B cell (primary cell): Measurements from ENCODE around the gene XXYLT1. TPM values are rescaled to one million over a fixed set of nuclear protein-coding genes. Genes with fewer than 3 reads are reported as not detected.
A peak's percentile ranks its signal among the peaks of the same experiment; 100 is the strongest.

Experiments
- ATAC-seq: fragments of 200-7000 bp; cut with Tn5 transposase; one replicate; pipeline ENCODE4 v1.10.0; 2021; ENCODE audit warnings: low read depth, mild to moderate bottlenecking, moderate number of reproducible peaks, moderate library complexity
- CTCF ChIA-PET: fragments of 350-600 bp; sonication (Branson Sonifier 250); formaldehyde crosslinking; loops from one replicate; lab custom pipeline; 2021; ENCODE audit warnings: antibody characterized with exemption, inconsistent platforms; lab: Charles Lee
- POLR2A ChIA-PET: fragments of 350-600 bp; sonication (Branson Sonifier 250); formaldehyde crosslinking; loops from one replicate; lab custom pipeline; 2021; ENCODE audit warnings: antibody characterized with exemption; lab: Charles Lee
- DNase-seq: peaks from one replicate; pipeline ENCODE4 v3.0.0; 2013
- H2AFZ ChIP-seq: 2 replicates; pipeline ENCODE4 v1.6.1; 2012; ENCODE audit warnings: mild to moderate bottlenecking, low read depth, low read length; ENCODE audit not compliant: insufficient read depth, poor library complexity, severe bottlenecking
- H3K27ac ChIP-seq, 2 donors: 1 replicate in 1 of 2; 2 replicates in 1 of 2; pipeline ENCODE4 v1.5.1; 2012 to 2013; ENCODE audit warnings: low read length in 2 of 2, mild to moderate bottlenecking in 2 of 2, moderate library complexity in 1 of 2
- H3K27me3 ChIP-seq, 4 experiments: fragments of 200-600 bp in 1 of 4; sonication (generic) in 1 of 4; replicated peaks in 1 of 4; 1 replicate in 2 of 4; 2 replicates in 2 of 4; pipeline versions ENCODE4 v1.6.1 to v1.7.0; 2013 to 2016; ENCODE audit warnings: low read length in 3 of 4, mild to moderate bottlenecking in 2 of 4, mixed read lengths in 1 of 4, moderate library complexity in 1 of 4; ENCODE audit not compliant: insufficient read depth in 4 of 4, control insufficient read depth in 3 of 4; ENCODE audit errors: control extremely low read depth in 1 of 4
- H3K36me3 ChIP-seq, 2 experiments: replicated peaks in 1 of 2; 1 replicate in 1 of 2; 2 replicates in 1 of 2; pipeline versions ENCODE4 v1.6.1 to v1.7.1; 2013; ENCODE audit warnings: low read length in 1 of 2; ENCODE audit not compliant: insufficient read depth in 2 of 2, control insufficient read depth in 1 of 2; ENCODE audit errors: control extremely low read depth in 1 of 2, extremely low read depth in 1 of 2
- H3K4me1 ChIP-seq, 2 donors: fragments of 200-600 bp in 1 of 2; sonication (generic) in 1 of 2; 1 replicate in 1 of 2; 2 replicates in 1 of 2; pipeline versions ENCODE4 v1.5.1 to v1.6.1; 2013 to 2017; ENCODE audit warnings: low read length in 2 of 2; ENCODE audit not compliant: control insufficient read depth in 2 of 2, insufficient read depth in 2 of 2
- H3K4me2 ChIP-seq: replicated peaks from 2 replicates; pipeline ENCODE3; 2012; ENCODE audit warnings: mild to moderate bottlenecking, low read depth, low read length; ENCODE audit not compliant: poor library complexity, severe bottlenecking
- H3K4me3 ChIP-seq, 5 experiments: fragments of 200-600 bp in 1 of 5; sonication (generic) in 1 of 5; 1 replicate in 3 of 5; 2 replicates in 2 of 5; pipeline versions ENCODE4 v1.5.1 to v1.7.0; 2011 to 2016; ENCODE audit warnings: low read length in 4 of 5, mild to moderate bottlenecking in 4 of 5, low read depth in 2 of 5, control low read depth in 1 of 5, moderate library complexity in 1 of 5; ENCODE audit not compliant: insufficient read depth in 1 of 5; ENCODE audit errors: control extremely low read depth in 1 of 5, extremely low read depth in 1 of 5
- H3K79me2 ChIP-seq: fragments of 200-600 bp; sonication (generic); one replicate; pipeline ENCODE4 v1.6.0; 2016; ENCODE audit warnings: low read length; ENCODE audit not compliant: control insufficient read depth, insufficient read depth
- H3K9ac ChIP-seq: fragments of 200-600 bp; sonication (generic); 2 replicates; pipeline ENCODE4 v1.6.1; 2017; ENCODE audit warnings: mild to moderate bottlenecking, low read length, moderate library complexity
- H3K9me3 ChIP-seq, 3 donors: one replicate each; pipeline versions ENCODE4 v1.6.1 to v1.7.1; 2013; ENCODE audit warnings: low read length in 2 of 3; ENCODE audit not compliant: control insufficient read depth in 2 of 3, insufficient read depth in 1 of 3; ENCODE audit errors: control extremely low read depth in 1 of 3
- H4K20me1 ChIP-seq: 2 replicates; pipeline ENCODE4 v1.6.0; 2012; ENCODE audit warnings: mild to moderate bottlenecking, low read length; ENCODE audit not compliant: insufficient read depth, control insufficient read depth, poor library complexity, severe bottlenecking
- H3K27ac Mint-ChIP-seq: one replicate; pipeline ENCODE4 v1.8.0; 2021; ENCODE audit warnings: mixed read lengths
- H3K27me3 Mint-ChIP-seq: one replicate; pipeline ENCODE4 v1.8.0; 2021; ENCODE audit warnings: mixed read lengths
- H3K4me1 Mint-ChIP-seq: one replicate; pipeline ENCODE4 v1.8.0; 2021; ENCODE audit warnings: mixed read lengths
- H3K4me3 Mint-ChIP-seq: one replicate; pipeline ENCODE4 v1.8.0; 2021; ENCODE audit warnings: mixed read lengths
- H3K9me3 Mint-ChIP-seq: one replicate; pipeline ENCODE4 v1.8.0; 2022; ENCODE audit warnings: mixed read lengths; ENCODE audit not compliant: insufficient read depth
- CTCF ChIP-seq: fragments of 200-600 bp; IDR thresholded peaks from one replicate; pipeline ENCODE4 v1.8.0; 2022; ENCODE audit warnings: antibody characterized with exemption, mild to moderate bottlenecking
- EZH2 ChIP-seq: IDR thresholded peaks from 2 replicates; pipeline ENCODE4 v1.6.1; 2012; ENCODE audit warnings: borderline replicate concordance, low read depth, mild to moderate bottlenecking, moderate library complexity, low read length; ENCODE audit not compliant: insufficient read depth, poor library complexity, severe bottlenecking
- WGBS: methylation state at CpG from one replicate; pipeline ENCODE4 v1.1.5; 2013; ENCODE audit warnings: missing lambda C conversion rate; ENCODE audit not compliant: insufficient coverage; 5-methylcytosine and 5-hydroxymethylcytosine counted together
- intact Hi-C: fragments of 100-400 bp; cut with micrococcal nuclease; formaldehyde crosslinking; loops from one replicate; pipeline ENCODE4 v1.10.0; 2022
- polyA plus RNA-seq: library from polyadenylated mRNA; depleted of rRNA; stranded (reverse); fragments of >200 nt; gene quantifications from 2 replicates; pipeline ENCODE4 v1.2.3, GENCODE V29; 2012
- total RNA-seq, 2 donors: library from RNA; stranded (reverse); fragments of 120-200 nt in 1 of 2; gene quantifications; 1 replicate in 1 of 2; 2 replicates in 1 of 2; pipeline versions ENCODE4 v1.2.3 to v1.2.4, GENCODE V29; 2013 to 2022

The XXYLT1 gene
- total and polyA plus RNA-seq, 2 donors (not counting 1 experiment from before 2014, with no cell fraction given) = 2.6 to 11.2 TPM

DNA sequence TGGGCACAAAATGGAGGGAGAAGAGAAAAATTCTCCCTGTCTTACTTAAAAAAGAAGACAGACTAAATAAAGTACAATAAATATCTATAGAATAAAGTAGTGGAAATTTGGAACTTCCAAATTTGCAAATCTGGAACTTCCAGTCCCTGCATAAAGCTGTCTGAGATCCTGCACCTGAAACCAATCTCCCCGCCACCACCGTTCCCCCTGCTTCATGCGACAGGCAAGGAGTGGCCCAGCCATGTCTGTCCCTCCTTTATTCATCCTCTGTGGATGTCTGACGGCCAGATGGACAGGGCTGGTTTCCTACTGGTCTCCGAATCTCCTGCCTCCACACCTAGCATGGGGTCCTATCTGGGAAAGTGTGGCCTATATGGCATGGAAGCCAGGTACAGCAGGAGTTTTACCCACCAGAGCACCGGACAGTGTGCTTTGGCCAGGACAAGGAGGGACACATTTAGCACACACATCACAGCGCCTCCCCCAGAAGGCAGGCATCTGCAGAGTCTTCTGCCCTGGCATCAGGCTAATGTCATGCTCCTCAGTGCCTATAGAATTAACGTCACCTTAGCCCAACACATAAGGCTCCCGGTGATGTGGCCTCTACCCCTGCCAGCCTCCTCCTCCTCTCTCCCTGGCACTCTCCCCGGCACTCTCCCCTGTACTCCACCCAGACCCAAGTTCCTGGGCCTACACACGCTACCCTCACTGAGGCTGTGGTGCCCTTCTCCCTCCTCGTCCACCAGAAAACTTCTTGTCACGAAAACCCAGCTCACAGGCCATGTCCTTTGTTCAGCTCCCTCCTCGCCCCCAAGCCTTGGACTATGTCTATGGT is 170.8 kb downstream of the XXYLT1 start:
- DNase-seq (no peak), ATAC-seq (no peak)
- Histone ChIP-seq H3K27ac (peak overlapping the region; percentile 75 to 83), H3K27me3 (no peaks in the 10 kb centered on the region), H3K36me3 (no peaks in the 10 kb centered on the region), H4K20me1 (no peaks in the 10 kb centered on the region), H3K4me3 (no peak overlapping the region), H3K79me2 (no peaks in the 10 kb centered on the region), H3K9ac (peak overlapping the region; percentile 58), H3K4me1 (peaks cover 54 to 63% of the 10 kb centered on the region in 2 donors), H3K4me2 (peak overlapping the region; percentile 78), H3K9me3 (no peaks in the 10 kb centered on the region), H2AFZ (no peak overlapping the region)
- Mint-ChIP-seq H3K9me3 (no peaks in the 10 kb centered on the region), H3K4me3 (peak overlapping the region; percentile 74), H3K4me1 (peaks cover 75% of the 10 kb centered on the region), H3K27me3 (no peaks in the 10 kb centered on the region), H3K27ac (peak overlapping the region; percentile 94)
- TF ChIP-seq CTCF (no peak), EZH2 (no peak)
- POLR2A ChIA-PET = no interaction called here
- 89% methylated on average over 10 of the region's 14 CpGs for WGBS
- intact Hi-C loops = loop anchor here (5.0 kb wide), 2 partner anchors 32 to 363 kb away; no protein-coding TSS in a partner anchor
- CTCF ChIA-PET = interaction anchor here (0.9 to 7.7 kb wide), 5 partner anchors 98 to 417 kb away, joined by 3 to 38 read pairs (median 4); no protein-coding TSS in a partner anchor
